NCI-H2196 treated with DMSO at 0.1 percent for 48 hours (cell line): ENCODE measurements around the gene CIT.
"Not testable (repeated sequence)": the region's sequence is repeated elsewhere in the genome, so short reads cannot be mapped to it uniquely, and the experiment has no call there.

Source experiments
- DNase-seq: peaks from one replicate; lab custom pipeline; 2025; ENCODE audit not compliant: unreplicated experiment; lab: John Stamatoyannopoulos, UW

The CIT gene

DNA sequence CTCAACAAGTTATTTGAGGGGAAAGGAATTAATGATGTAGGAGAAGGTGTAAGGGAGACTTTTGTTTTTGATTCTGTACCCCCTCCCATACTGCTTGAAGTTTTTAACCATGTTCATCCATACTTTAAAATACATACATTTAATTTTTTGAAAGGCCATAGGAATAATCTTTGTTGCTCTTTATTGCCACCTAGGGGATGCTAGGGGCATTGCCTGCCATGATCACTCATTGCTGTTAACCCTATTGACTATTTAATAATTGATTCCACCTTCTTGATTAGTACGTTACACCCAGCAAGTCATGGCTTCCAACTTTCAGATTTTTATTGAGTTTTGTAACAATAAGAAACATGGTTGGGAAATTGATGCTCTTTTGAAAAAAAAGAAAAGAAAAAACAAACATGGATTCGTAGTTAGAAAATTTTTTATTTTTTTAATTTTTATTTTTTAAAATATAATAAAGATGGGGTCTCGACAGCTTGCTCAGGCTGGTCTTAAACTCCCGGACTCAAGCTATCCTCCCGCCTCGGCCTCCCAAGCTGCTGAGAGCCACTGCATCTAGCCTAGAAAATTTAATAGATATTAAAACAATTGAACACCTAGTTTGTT is 217.7 kb downstream of the CIT start:
- DNase-seq, result no peak

DNA sequence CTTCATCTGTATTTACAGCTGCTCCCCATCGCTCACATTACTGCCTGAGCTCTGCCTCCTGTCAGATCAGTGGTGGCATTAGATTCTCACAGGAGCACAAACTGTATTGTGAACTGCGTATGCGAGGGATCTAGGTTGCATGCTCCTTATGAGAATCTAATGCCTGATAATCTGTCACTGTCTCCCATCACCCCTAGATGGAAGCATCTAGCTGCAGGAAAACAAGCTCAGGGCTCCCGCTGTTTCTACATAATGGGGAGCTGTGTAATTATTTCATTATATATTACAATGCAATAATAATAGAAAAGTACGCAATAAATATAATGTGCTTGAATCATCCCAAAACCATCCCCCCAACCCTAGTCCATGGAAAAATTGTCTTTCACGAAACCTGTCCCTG is 219.0 kb downstream of the CIT start:
- not testable (repeated sequence) for DNase-seq

DNA sequence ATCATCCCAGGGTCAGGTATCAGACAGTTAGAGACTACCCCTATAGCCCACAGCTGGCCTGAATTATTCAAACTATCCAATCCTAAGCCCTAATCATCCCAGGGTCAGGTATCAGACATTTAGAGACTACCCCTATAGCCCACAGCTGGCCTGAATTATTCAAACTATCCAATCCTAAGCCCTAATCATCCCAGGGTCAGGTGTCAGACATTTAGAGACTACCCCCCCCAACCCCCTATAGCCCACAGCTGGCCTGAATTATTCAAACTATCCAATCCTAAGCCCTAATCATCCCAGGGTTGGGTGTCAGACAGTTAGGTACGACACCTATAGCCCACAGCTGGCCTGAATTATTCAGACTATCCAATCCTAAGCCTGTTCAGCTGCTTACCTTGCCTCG is 220.1 kb downstream of the CIT start:
- not testable (repeated sequence) for DNase-seq

DNA sequence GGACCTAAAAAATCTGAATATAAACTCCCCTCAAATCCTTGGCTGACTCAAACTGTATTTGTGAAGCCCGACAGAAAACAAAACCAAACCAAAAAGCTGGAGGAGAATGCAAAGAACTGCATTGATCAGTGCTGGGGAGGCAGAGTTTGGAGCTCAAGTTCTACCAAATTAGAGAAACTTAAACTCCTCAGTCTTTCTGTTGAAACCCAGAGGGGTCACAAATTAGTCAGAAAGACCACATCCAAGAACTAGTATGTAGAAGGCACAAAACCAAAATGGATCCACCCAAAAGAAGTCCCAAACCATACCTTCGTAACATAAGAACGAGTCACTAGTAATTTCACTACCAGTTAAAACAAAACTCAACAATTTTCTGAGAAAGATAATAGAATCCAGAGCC is 224.5 kb downstream of the CIT start:
- no peak for DNase-seq

DNA sequence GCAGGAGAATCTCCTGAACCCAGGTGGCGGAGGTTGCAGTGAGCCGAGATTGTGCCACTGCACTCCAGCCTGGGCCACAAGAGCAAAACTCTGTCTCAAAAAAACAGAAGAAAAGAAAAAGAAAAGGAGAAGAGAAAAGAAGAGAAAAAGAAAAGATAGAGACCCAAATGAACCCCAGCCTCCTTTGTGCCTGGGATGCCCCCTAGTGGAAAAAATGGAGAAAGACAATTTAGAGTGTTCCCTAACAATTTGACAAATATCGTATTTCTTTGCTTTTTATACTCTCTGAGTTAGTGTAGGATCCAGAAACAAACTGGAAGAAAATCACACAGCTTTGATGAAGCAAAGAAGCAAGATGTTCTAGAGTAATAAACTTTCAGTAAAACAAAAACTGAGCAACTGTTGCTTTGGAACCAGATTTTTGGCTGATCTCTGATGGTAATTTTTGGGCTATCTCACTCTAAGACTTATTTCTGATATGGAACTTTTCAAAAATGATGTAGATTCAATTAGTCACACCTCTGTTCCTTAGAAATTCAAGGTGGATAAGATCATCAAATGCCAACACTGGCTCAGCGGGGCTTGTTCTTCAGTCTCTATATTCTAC is 227.8 kb downstream of the CIT start:
- DNase-seq, result no peak

DNA sequence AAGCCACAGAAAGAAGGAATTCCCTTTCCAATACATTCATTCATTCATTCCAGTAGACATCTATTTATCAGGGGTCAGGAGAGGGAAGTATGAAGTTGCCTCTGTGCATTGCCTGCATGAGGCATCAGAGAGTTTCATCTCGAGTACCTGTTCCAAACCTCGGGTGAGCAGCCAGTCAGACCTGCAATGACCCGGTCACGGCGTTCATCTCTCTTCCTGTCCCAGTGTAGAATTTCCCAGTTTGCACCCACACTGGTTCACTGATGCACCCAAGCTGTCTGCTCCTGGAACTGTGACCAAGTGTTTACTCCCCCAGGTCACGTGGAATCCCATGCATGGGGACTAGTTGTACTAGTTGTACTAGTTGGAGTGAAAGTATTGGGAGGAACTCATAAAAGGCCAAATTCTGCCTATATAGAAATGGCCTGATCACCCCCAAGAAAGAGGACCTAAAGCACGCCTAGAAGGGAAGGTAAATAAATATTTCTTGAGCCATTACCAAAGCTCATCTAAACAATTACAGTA is 231.5 kb downstream of the CIT start:
- DNase-seq, result no peak

DNA sequence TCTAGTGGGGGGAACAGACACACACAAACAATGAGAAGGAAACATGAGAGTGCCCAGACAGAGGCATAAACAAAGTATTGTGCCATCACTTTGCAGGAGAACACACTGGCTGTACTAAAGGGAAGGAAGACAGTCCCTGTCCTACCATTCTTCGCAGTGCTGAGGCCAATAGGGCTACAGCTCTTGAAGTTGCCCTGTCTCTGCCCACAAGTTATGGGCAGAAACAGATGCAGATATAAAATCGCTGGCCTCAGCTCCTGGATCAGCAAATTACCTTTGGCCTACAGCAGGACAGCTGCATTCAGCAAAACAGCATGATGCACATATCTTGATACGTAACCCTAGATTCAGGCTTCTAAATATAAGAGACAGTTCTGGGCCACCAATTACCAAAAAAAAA is 232.2 kb downstream of the CIT start:
- DNase-seq, result no peak

DNA sequence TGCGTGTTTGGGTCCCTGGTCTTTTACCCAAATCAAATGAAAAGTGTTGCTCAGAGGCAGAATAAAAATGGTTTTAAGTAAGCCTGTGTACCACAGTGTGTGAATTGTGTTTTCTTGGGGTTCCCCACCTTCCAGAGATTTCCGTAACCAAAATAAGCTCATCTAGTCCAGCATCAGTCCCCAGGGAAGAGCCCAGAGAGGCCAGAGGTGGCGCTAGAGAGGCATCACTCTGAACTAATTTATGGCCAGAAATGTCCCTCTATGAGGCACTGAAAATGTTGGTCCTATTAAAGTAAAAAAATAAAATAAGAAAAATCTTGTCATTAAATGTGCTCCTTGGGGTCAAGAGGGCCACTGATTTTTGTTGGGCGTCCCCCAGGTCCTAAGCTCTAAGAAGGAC is 234.1 kb downstream of the CIT start:
- no peak for DNase-seq
